ENCODE data around the gene MAP3K21.

Gene MAP3K21

DNA sequence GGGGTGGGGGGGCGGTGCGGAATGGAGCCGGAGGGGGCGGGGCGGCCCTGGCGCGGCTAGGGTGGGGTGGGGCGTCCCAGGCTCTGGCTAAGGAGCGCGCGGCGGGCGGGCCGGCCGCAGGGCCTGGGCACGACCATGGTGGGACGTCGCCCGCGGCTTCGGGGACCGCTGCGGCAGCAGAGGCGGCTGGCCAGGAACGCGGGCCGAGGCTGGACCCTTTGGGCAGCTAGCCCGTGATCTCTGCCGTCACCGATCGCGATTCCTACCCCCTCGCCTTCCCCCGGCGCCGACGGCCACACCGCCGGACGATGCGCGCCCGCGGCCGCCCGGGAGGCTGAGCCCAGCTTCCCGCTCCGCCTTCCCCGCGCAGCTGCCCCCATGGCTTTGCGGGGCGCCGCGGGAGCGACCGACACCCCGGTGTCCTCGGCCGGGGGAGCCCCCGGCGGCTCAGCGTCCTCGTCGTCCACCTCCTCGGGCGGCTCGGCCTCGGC, at the start of gene MAP3K21:
TSS of gene MAP3K21 (plus strand) at position 74 of the 491 bp plus-strand sequence. CDS start at position 379, 305 bp downstream.
- DNase-seq = no peak

DNA sequence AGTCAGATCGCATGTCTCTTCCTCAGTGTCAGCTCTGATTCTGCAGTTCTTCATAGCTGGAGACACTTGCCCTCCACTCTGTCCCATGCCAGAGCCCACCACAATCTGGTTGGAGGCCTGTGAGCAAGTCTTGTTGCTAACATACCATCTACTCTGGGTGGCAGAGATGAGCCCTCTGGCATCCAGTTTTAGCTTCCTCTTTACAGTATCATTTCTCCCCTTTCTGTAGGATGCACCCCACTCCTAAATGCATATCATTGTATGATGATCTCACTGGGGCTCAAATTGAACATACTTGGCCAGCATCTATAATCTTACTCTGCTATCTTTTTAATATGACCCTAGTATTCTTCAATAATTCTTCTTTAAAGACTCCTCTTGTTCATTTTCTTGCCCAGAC, 48.9 kb upstream of the MAP3K21 start:
- DNase-seq = no peak

DNA sequence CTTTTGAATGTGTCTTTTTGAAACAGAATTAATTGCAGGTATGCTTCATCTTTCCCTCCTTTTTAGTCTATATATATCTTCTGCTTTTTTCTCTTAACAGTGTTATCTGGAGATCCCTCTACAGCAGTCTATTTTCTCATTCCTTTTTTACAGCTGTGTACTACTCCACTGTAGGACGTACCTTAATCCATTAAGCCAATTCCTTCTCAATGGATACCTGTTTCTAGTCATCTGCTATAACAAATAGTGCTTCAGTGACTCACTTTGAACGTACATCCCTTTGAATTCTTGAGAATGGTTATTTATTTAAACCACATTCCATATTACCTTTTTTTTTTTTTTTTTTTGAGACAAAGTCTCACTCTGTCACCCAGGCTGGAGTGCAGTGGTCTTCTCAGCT, 47.6 kb upstream of the MAP3K21 start:
- no peak for DNase-seq

DNA sequence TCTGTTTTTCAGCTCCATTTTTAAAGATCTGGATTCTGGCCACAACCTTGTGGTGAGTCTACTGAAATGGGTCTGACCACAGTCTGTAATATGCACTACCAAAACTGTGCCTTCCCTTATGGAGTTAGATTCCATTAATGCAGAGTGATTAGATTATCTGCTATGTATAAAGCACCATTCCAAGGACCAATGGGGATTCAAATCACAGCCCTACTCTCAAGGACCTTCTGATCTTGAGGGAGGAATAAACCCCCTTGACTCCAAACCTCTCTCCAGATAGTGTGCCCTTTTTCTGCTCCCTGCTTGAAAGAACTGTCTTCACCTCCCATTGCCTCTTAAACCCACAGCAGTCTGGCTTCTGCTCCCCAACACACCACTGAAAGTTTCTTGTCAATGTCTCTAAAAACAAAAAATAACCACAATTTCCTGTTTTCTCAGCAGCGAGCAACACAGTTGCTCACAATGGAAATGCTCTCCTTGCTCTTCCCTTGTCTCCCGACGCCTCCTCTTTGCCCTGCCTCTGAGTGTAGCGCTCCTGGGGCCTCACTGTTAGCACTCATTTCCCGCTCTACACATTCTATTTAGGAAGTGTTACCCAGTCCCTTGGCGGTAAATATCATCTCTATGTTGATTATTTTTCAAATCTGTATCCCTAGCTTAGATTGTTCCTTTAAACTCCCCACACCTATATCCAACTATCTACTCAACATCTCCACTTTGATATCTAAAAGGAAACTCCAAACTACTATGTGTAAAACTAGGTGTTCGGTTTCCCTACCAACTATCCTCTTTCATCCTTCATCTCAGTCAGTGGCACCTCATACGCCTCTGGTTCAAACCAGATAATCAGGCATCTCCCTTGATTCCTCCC, 45.6 kb upstream of the MAP3K21 start:
- DNase-seq = no peak

DNA sequence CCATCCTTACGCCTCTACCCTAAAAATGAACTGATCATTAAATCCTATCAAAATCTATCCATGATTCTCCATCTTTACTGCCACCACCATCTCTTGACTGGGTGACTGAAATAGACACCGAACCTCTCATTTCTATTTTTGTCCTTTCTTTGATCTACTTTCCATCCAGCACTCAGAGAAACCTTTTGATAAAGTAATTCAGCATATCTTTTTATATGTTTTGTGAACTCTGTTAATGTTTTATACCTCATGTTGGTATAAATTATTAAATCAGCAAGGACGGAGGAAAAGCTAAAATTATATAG, 45.0 kb upstream of the MAP3K21 start:
- DNase-seq = no peak

DNA sequence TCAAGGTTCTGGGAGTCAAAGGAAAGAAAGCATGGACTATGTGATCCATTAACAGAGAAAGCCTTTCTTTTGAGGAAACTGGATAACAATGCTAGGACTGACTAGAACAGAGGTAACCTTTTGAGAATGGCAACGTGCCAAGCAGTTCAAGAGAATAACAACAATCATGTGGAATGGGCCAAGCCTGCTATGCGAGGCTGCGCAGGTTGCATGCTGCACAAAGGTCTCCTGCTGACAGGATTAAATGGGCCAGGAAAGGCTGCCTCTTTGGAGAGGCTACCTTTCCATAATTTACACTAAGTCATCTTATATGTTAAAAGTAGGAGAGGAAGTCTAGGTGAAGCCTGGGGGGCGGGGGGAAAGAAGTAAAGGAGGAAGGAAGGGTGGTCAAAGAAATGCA, 37.8 kb upstream of the MAP3K21 start:
- no peak for DNase-seq

DNA sequence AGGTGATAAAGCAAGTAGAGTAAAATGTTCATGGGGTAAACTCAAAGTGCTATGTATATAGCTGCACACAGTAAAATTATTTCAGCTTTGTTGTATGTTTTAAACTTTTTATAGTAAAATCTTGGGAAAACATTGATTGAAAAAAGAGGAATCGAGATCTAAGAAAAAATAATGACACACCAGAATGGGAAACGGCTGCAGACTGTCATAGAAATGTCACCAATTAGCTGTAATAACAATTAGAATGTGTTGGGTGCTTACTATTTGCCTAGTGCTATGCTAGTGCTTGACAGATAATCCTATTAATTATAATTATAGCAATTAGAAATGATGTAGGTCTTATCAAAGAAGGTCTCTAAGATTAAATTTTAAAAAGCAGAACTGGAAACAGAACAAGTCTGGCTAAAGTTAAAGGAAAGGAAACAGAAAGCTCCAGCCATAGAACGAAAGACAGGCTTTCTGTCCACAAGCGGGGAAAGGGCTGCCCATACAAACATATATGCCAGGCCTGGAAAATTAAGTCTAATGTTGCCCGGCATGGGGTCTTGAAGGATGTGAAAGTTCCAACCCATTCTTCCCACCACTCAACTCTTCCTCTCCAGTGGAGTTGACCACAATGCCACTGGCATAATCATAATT, 37.0 kb upstream of the MAP3K21 start:
- DNase-seq = no peak

DNA sequence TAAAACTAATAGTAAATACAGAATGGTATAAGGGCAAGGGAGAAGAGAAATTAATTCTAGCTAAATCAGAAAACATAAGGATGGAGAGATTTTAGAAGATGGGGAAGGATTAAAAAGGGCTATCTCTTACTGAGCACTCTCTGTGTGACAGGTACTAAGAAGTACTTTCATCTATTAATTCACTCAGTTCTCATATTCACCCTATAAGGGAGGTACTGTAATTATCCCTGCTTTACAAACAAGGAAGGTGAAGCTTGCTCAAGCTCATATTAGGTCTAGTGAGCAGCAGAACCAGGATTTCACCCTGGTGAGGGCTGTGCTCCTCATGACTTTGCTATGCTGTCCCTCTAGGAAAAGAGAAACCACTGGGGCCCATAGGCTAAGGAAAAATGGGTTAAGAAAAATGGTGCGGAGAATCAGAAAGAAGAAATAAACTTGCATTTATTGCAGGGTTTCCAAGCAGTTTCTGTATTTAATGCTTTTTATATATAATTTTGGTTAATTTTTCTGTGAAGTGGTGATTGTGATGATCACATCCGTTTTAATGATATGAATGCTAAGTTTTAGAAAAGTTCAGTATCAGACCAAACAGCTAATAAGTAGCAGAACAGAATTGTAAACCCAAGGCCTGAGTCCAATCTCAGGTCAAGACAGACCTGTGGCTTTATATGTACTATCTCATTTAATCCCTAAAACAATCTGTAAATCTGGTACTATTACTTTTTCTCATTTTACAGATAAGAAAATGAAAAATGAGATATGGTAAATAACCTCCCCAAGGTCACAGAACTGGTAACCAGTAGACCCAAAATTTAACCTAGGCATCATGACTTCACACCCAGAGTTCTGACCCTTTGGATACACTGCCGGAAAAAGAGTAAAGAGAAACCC, 33.7 kb upstream of the MAP3K21 start:
- no peak for DNase-seq

DNA sequence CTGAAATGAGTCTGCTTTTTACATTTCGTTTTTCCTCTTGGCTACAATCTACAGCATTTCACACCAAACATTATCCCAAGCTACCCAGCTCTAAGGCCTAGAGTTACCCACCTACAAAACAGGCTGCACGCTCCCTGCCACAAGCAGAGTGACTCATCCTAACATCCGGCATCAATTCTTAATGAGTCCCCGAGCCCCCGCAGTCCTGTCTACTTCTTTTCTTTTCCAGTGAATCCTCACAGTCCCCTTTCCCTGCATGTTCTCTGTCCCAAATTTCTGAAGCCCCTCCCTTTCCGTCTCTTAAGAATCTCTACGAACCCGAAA, 32.6 kb upstream of the MAP3K21 start:
- DNase-seq = peak; percentile 5

DNA sequence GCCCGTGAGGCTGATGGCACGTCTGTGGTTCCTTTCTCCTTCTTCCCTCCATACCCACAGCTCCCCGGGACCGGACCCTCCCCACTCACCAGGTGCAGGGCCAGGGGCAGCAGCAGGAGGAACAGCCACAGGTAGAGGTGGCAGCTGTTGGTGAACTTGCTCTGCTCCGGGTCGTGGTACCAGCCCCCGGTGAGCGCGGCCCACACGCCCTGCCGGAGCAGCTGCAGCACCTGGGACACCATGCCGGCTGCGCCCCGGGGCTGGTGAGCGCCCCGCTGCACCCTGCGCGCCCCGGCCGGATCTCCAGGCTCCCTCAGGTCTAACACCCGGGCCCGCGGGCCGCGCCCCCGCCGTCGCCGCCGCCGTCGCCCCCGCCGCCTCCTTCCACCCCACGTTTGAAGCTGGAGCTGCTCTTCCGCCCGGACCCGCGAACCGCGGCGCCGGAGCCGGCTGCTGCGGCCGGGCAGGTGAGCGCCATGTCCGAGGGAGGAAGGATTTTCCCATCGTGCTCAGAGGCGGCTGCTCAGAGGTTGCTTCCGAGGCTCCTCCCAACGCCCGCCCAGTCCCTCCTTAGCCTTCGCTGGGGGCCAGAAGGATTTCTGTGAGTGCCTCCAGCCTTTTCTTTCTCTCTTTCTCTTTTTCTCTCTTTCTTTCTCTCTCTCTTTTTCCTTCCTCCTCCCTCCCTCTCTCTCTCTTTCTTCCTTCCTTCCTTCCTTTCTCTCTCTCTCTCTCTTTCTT, 32.1 kb upstream of the MAP3K21 start, which contains the start of gene PCNX2:
TSS of gene PCNX2 (minus strand) at position 489 of the 738 bp plus-strand sequence. CDS start at position 242, 247 bp downstream.
- peak; percentile 38 for DNase-seq

DNA sequence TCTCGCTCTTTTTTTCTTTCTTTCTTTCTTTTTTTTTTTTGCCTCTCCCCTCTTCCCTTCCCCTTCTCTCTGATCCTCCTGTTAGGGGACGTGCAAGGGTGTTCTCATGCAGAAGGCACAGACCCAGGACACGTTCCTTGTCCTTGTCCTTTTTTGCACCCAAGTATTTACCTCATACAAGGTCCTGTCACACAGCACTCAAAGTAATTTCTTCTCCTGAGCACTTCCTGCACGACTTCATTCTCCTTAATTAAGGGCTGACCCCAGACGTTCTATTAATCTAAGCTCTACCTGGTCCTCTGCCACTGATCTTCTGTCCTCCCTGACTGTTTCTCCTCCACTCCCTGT, 31.6 kb upstream of the MAP3K21 start:
- DNase-seq = no peak

DNA sequence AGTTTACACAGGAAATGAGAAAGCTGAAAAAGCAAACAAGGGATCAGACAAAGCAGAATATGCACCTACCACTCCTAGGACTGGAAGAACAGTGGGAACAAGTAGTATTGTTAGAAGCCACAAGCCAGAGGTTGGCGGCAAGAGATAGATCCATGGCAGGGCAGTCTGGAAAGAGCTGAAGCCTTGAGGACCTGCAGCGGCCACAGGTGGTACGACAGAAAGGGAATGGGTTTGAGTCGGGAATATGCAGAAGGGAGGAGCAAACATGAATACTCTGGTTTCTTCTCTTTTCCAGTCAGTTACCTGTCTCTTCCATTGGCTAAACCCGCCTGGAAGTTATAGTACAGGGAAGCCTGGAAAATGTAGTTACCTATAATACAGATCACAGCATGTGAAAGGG, 28.1 kb upstream of the MAP3K21 start:
- no peak for DNase-seq

DNA sequence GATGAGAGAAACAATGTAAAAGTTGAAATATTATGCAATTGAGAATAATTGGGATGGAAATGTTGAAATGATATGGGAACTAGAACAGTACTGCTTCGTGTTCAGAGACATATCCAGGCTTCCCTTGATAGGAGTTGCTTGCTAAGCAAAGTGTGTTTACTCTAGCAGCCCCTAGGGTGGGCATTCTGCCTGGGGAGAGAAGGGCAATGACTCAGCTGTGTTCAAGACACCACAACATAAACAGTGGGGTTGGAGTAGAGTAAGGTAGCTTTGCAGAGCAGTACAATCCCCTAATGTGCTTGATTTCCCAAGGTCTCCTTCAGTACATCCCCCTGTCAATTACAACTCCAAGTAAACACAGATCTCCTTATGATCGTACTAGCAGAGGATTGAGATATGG, 27.2 kb upstream of the MAP3K21 start:
- DNase-seq = no peak

DNA sequence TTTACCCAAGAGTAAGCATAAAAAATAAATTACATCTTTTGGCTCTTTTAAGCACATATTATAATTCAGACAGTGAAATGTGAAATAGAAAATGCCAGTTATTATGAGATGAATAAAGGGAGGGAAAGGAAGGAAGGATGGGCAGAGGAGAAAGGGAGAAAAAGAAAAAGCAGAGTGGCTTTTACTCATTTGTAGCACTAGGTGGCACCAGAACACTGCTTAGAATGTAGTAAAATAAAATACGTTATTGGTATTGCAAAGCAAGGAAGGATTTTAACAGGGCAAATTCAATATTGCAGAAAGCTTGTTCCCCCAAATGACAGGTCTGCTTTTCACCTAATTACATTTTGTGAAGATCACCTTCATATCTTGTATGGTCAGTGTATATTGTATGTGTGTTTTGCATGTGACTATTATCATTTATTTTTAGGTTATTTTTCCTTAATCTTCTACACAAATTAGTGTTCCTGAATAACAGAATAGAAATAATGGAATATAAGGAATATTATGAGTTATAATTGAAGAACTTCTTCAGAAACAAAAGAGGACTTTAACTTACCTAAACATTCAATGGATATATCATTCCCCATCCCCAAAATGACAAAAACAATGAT, 22.9 kb upstream of the MAP3K21 start:
- peak; percentile 40 for DNase-seq

DNA sequence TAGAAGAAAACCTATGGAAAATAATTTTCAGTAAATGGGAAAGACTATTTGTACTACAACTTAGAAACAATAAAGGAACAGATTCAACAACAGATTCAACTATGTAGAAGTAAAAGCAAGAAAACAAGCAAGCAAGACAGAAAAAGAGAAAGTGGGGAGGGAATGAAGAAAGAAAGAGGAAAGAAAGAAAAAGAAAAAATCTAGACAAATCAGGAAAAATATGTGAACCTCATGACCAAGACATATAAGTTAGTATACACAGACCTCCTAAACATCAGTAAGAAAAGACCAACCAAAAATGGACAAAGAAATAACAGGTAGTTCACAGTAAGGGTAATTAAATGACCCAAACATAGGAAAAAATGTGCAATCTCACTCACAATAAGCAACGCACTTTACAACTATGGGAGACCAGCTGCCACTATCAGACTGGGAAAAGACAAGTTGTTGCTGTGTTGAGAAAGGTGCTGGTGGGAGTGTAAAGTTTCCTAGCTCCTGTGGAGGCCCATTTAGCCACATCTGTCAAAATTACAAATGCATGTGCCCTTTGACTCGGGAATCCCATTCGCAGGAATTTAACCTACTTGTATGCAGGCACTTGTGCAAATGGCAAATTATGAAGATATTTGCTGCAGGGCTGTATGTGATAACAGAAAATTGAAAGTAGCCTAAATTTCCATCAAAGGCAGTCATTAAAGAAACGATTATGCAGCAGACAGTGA, 13.9 kb upstream of the MAP3K21 start:
- no peak for DNase-seq

DNA sequence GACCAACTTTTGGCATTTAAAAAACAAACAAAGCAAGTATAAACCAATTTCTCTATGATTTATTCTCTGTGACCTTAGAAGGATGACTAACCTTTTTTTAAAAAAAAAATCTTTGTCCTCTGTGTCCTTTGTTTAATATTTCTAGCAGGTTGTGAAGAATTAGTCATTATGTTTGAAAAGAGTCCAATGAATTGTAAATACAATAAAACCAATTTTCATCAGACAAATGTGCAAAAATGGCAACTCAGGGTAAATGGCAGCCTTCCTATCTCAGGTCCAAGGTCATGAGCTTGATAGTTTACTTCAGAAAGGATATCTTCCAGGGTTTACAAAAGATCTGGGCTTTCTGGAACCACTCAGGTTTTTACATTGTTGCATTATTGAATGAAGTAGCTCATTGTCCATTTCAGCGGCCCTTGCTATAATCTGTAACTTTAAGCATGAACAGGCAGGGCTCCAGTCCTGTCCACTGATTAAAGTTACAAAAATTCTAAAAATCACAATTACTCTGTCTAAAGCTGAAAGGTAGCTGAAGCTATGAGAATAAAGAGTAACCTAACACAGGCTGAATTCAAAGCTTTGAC, 11.7 kb upstream of the MAP3K21 start:
- DNase-seq = no peak

DNA sequence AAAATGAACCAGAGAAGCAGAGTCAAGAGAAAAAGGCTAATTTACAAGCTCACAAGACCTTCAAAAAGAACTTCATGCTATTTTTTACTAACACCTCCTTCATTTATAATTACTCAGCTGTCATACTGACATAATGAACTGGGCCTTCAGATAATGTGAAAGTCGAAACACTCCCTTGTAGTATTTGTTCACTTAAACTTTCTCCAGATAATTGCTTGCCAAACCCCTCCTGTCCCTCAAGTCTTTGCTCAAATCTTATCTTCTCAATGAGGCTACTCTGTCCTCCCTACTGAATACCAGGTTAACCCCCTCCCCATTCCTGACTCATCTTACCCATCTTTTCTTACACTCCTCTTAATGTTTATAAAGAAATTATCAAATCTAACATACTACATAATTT, 11.1 kb upstream of the MAP3K21 start:
- no peak for DNase-seq

DNA sequence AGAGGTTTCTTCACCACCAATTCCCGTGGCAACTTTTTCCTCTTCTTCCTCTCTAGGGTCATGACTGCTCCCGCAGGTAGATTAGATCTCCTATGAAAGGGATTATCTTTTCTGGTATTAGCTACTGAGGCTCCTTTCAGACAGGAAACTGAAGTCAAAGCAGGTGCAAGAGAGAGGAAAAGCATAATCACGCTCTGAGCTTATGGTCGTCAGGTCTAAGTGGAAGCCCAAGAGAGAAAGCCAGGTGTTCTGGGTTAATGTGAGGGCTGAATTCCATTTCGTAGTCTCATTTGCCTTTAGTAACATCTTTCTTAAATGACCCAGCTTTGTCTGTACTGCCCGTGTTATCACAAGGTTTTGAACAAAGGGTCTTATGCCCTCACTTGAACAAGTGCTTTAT, 8.3 kb upstream of the MAP3K21 start:
- no peak for DNase-seq

DNA sequence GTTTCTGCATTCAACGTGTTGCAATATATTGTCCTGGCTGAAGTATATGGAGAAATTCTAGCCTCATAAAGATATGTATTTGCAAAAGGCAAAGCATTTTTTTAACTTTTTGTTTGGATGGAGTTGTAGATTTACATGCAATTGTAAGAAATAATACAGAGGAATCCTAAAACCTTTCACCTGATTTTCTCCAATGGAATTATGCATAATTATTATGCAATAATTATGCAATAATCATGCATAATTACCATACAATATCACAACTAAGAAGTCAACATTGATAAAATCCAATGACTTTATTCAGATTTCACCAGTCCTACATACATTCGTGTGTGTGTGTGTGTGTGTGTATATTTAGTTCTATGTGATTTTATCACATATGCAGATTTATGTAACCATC, 7.5 kb upstream of the MAP3K21 start:
- no peak for DNase-seq

DNA sequence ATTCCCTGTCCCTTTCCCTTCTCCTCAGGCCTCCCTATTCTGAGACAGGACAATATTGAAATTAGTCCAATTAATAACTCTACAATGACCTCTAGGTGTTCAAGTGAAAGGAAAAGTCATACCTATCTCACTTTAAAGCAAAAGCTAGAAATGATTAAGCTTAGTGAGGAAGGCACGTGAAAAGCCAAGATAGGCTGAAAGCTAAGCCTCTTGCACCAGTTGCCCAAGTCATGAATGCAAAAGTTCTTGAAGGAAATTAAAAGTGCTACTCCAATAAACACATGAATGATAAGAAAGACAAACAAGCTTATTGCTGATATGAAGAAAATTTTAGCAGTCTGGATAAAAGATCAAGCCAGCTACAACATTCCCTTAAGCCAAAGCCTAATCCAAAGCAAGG, 3.8 kb upstream of the MAP3K21 start:
- no peak for DNase-seq

DNA sequence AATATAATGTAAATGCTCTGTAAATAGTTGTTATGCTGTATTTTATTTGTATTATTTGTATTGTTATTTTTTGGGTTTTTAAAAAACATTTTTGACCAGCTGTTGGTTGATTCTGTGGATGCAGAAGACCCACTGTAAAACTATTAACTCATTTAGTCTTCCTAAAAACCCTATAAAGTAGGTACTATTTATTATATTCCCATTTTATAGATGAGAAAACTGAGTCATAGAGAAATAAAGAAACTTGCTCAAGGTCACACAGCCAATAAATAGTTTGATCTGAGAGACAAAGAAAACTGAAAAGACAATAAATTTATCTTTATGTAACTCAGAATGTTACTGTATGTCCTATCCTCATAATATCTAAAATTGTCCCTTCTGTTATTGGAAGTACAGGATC, 1.2 kb upstream of the MAP3K21 start:
- no peak for DNase-seq

All from NCI-H1694 treated with DMSO at 0.1 percent for 48 hours (cell line).